Spleen (tissue), 11 donors: ENCODE data around the gene GLRX3. TPM values are rescaled to one million over a fixed set of nuclear protein-coding genes. Genes with fewer than 3 reads are reported as not detected.
A peak's percentile ranks its signal among the peaks of the same experiment; 100 is the strongest.

ENCODE experiments used
- DNase-seq: peaks from one replicate; pipeline ENCODE4 v3.0.0-alpha.2; 2020
- H3K27ac ChIP-seq, 8 donors: fragments of 200-600 bp; sonication (generic) in 7 of 8; 1 replicate in 4 of 8; 2 replicates in 4 of 8; pipeline versions ENCODE4 v1.5.0 to v1.8.0; 2016 to 2021; ENCODE audit warnings: inconsistent platforms in 4 of 8, mild to moderate bottlenecking in 4 of 8, moderate library complexity in 1 of 8
- H3K27me3 ChIP-seq, 7 donors: fragments of 200-600 bp; sonication (generic) in 6 of 7; replicated peaks in 1 of 7; 1 replicate in 4 of 7; 2 replicates in 3 of 7; pipeline versions ENCODE4 v1.5.0 to v1.8.0; 2016 to 2021; ENCODE audit warnings: inconsistent platforms in 3 of 7, mild to moderate bottlenecking in 1 of 7
- H3K36me3 ChIP-seq, 6 donors: fragments of 200-600 bp; sonication (generic) in 5 of 6; 1 replicate in 4 of 6; 2 replicates in 2 of 6; pipeline versions ENCODE4 v1.5.0 to v1.8.0; 2016 to 2021; ENCODE audit warnings: inconsistent platforms in 2 of 6
- H3K4me1 ChIP-seq, 6 donors: fragments of 200-600 bp; sonication (generic) in 5 of 6; 1 replicate in 3 of 6; 2 replicates in 3 of 6; pipeline versions ENCODE4 v1.5.0 to v1.8.0; 2016 to 2021; ENCODE audit warnings: inconsistent platforms in 3 of 6
- H3K4me3 ChIP-seq, 8 donors: fragments of 200-600 bp; sonication (generic) in 7 of 8; 1 replicate in 4 of 8; 2 replicates in 4 of 8; pipeline versions ENCODE4 v1.5.0 to v1.8.0; 2016 to 2021; ENCODE audit warnings: inconsistent platforms in 4 of 8, mild to moderate bottlenecking in 4 of 8, moderate library complexity in 2 of 8
- H3K9me3 ChIP-seq, 8 donors: fragments of 200-600 bp; sonication (generic) in 7 of 8; 1 replicate in 4 of 8; 2 replicates in 4 of 8; pipeline versions ENCODE4 v1.5.0 to v1.8.0; 2016 to 2021; ENCODE audit warnings: inconsistent platforms in 4 of 8
- POLR2A ChIP-seq, 3 donors: fragments of 450-650 bp; IDR thresholded peaks; one replicate each; pipeline ENCODE4 v1.5.1; 2017; ENCODE audit warnings: antibody characterized with exemption in 3 of 3, mild to moderate bottlenecking in 1 of 3
- POLR2AphosphoS5 ChIP-seq, 3 donors: sonication (generic); formaldehyde crosslinking; IDR thresholded peaks; one replicate each; pipeline ENCODE4 v1.5.1; 2017; ENCODE audit warnings: antibody characterized with exemption in 3 of 3
- WGBS, 5 donors: extraction: QIAGEN DNeasy Blood & Tissue Kit in 3 of 5; methylation state at CpG; one replicate each; pipeline versions ENCODE4 v1.1.5 to v1.1.7; 2013 to 2018; 5-methylcytosine and 5-hydroxymethylcytosine counted together
- intact Hi-C: fragments of 100-400 bp; cut with DNase I; formaldehyde crosslinking; loops from one replicate; pipeline ENCODE4 v1.15.0; 2023; ENCODE audit warnings: low total_unique reads
- polyA plus RNA-seq, 3 donors: library from polyadenylated mRNA; stranded (reverse); fragments of 200-250 nt; gene quantifications; one replicate each; pipeline ENCODE4 v1.2.1, GENCODE V29; 2013
- total RNA-seq, 7 donors: library from RNA; depleted of rRNA in 3 of 7; stranded (reverse); fragments of >200 nt in 3 of 7; fragmentation: NEBNext Ultra II Directional in 4 of 7; extraction: Animal tissue kit (Norgen Biotek cat#: 25700) in 4 of 7; gene quantifications; one replicate each; pipeline versions ENCODE4 v1.1.0 to v1.2.1, GENCODE V29; 2016 to 2021
- TF ChIP-seq, protein P1 (sequence below), 11 experiments: fragments of 200-600 bp in 7 of 11; fragments of 450-650 bp in 4 of 11; sonication (generic) in 4 of 11; IDR thresholded peaks in 8 of 11; conservative IDR thresholded peaks in 3 of 11; 1 replicate in 7 of 11; 2 replicates in 4 of 11; pipeline versions ENCODE4 v1.4.0 to v1.8.0; 2016 to 2021; ENCODE audit warnings: antibody characterized with exemption in 11 of 11, inconsistent platforms in 4 of 11, mild to moderate bottlenecking in 1 of 11
- donor health status: healthy with polysubstance abuse.
- donor health status: DM: no; HTN: no; CAD: no; lungs with moderate emphysema.
- donor health status: DM: no; HTN: no; CAD: no.
- donor health status: Bipolar disorder and iron deficiency.
- donor health status: healthy.
- donor health status: DM: no; HTN: no; CAD: no.
- donor health status: DM: yes; HTN: yes; CAD: no.

Gene GLRX3
- total and polyA plus RNA-seq, 10 donors = 32.2 to 63.2 (median 42.2) TPM

DNA sequence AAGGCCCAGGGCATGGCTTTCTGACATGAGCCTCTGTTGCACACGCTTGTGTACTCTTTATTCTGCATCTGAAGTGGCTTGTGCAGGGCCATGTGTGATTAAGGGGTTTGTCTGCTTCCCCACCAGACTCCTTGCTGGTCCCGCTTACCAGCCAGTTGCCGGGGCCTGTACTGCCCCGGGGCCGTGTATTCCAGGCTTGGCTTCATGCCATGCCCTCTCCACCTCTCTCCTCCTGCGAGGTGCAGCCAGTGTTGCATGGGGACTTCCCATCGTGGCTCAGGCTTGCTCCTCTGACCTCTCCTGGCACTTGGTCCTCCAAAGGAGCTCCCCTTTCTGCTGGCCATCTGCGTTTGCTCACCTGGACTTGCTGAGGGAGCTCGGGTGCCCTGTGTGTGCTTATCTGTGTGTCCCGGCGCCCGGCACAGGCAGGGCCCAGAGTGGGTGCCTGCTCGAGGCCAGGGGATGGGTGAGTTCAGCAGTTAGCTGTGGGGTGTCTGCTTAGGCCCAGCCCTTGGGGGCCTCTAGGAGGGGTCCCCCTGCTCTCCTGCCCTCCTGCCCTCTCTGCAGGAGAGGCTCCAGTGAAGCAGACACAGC, 14.6 kb upstream of the GLRX3 start:
- peaks cover 0 to 21% (median 20%) of the 10 kb centered on the region in 8 donors for H3K9me3 ChIP-seq
- peaks cover 0 to 5% (median 0%) of the 10 kb centered on the region in 7 donors for H3K27me3 ChIP-seq
- H3K4me3 ChIP-seq = no peak overlapping the region
- no peak for TF ChIP-seq POLR2AphosphoS5 (IDR thresholded peaks at IDR 0.05)
- TF ChIP-seq, protein P1, sequence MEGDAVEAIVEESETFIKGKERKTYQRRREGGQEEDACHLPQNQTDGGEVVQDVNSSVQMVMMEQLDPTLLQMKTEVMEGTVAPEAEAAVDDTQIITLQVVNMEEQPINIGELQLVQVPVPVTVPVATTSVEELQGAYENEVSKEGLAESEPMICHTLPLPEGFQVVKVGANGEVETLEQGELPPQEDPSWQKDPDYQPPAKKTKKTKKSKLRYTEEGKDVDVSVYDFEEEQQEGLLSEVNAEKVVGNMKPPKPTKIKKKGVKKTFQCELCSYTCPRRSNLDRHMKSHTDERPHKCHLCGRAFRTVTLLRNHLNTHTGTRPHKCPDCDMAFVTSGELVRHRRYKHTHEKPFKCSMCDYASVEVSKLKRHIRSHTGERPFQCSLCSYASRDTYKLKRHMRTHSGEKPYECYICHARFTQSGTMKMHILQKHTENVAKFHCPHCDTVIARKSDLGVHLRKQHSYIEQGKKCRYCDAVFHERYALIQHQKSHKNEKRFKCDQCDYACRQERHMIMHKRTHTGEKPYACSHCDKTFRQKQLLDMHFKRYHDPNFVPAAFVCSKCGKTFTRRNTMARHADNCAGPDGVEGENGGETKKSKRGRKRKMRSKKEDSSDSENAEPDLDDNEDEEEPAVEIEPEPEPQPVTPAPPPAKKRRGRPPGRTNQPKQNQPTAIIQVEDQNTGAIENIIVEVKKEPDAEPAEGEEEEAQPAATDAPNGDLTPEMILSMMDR (IDR thresholded peaks at IDR 0.05 in 8 of 11, conservative IDR thresholded peaks at IDR 0.05 in 3 of 11) = no peak
- TF ChIP-seq POLR2A (IDR thresholded peaks at IDR 0.05) = no peak
- no peak overlapping the region for H3K27ac ChIP-seq
- 64 to 74% (median 70%) methylated on average over 11 to 13 of the region's 13 CpGs for WGBS, 5 donors
- intact Hi-C loops = no loop called here
- no peaks in the 10 kb centered on the region for H3K4me1 ChIP-seq
- H3K36me3 ChIP-seq = no peaks in the 10 kb centered on the region
- DNase-seq = no peak

DNA sequence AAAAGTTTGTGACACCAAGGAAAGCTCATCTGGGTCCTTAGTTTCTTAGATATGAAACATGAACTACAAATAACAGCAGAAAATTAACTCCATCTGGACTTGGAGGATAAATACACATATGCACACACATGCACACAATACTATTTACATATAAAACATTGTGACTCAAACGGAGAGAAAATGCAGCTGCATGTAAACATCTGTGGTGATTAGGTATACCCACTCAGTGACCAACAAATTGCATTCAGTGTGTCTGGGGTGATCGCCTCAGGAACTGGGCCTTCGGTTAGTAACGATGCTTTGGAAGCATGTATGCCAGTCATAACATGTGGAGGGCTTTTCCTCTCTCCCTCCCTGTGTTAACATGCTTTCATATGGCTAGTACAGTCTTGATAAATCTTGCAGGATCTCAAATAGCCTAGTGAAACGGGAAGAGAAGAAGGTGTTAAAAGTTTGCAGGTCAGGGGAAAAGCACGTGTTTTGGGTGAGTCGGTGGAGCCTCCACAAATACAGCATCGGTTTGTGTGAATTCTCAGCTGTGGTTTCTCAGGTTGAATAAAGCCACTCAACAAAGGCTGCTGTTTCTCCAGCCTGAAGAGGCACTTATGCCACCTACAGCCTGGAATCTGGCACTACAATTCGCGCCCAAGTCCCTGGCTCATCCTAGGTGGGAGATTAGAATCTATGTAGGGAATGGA, 8.7 kb upstream of the GLRX3 start:
- Histone ChIP-seq H3K4me3 (no peak overlapping the region), H3K9me3 (no peaks in the 10 kb centered on the region), H3K36me3 (no peaks in the 10 kb centered on the region), H3K27ac (no peak overlapping the region), H3K4me1 (peaks cover 0 to 7% (median 2%) of the 10 kb centered on the region in 6 donors), H3K27me3 (peaks cover 0 to 31% (median 8%) of the 10 kb centered on the region in 7 donors)
- 16 to 18% (median 18%) methylated on average over 10 of the region's 10 CpGs for WGBS, 5 donors
- no peak for TF ChIP-seq POLR2AphosphoS5 (IDR thresholded peaks at IDR 0.05)
- no peak for TF ChIP-seq POLR2A (IDR thresholded peaks at IDR 0.05)
- TF ChIP-seq, protein P1 (IDR thresholded peaks at IDR 0.05 in 8 of 11, conservative IDR thresholded peaks at IDR 0.05 in 3 of 11) = peak in 10 of 11 experiments; percentile 41 to 81 (median 69)
- intact Hi-C loops = no loop called here
- DNase-seq = no peak

DNA sequence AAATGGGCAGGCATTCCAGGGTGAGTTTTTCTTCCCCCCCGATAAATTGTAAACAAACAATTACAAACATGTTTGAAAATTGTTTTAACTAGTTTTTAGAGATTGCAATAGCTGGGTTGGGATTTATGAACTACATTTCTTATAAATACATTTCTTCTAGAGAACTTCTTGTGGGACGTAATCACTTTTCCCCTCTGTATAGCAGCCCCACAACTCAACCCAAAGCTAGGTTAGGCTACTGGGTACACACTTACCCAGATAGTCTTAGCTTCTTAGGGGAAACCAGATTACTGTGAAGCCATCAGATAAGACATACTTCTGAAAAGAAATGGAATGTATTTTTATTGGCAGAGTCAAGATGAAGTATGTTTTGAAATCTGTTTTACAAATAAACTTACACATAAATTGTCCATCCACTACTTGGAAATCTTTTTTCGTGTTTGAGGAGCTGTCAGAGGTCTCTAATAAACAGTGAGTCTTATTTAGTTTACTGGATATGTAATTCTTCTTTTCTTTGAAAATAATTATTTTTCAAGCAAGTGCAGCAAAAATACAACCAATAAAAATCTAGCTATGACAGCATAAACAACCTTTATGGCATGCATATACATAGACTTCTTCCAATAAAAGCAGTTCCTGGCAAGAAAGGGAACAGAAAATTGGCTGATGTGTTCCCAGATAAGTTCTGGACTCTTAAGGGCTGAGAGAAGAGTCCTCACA, 8.0 kb upstream of the GLRX3 start:
- Histone ChIP-seq H3K36me3 (no peaks in the 10 kb centered on the region), H3K4me1 (peaks cover 0 to 7% (median 2%) of the 10 kb centered on the region in 6 donors), H3K27ac (no peak overlapping the region), H3K4me3 (no peak overlapping the region), H3K9me3 (no peaks in the 10 kb centered on the region), H3K27me3 (peaks cover 0 to 31% (median 8%) of the 10 kb centered on the region in 7 donors)
- intact Hi-C loops = no loop called here
- DNase-seq = no peak
- WGBS, 5 donors = 41 to 52% (median 48%) methylated on average over 3 of the region's 3 CpGs
- TF ChIP-seq, protein P1 (IDR thresholded peaks at IDR 0.05 in 8 of 11, conservative IDR thresholded peaks at IDR 0.05 in 3 of 11) = peak in 3 of 11 experiments; percentile 4 to 30 (median 11)
- TF ChIP-seq POLR2A (IDR thresholded peaks at IDR 0.05) = no peak

DNA sequence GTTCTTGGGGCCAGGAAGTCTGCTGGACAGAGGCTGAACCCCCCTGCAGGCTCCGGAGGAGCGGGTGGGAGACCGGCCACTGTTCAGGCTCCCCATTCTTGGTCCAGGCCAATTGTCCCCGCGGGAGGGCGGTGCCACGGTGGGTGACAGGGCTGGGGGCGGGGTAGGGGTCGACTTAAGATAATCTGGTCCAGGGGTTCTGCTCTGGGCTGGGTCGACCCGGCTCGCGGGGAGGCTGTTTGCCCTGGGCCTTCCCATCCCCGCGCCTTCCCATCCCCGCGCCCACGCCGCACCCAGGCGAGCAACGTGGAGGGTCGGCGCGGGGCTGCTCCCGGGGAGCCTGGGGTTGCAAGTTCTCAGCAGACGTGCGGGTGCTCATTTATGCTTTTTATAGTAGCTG, 7.3 kb upstream of the GLRX3 start:
- Histone ChIP-seq H3K36me3 (no peaks in the 10 kb centered on the region), H3K27ac (no peak overlapping the region), H3K9me3 (no peaks in the 10 kb centered on the region), H3K27me3 (peaks cover 0 to 31% (median 8%) of the 10 kb centered on the region in 7 donors), H3K4me1 (peaks cover 0 to 7% (median 2%) of the 10 kb centered on the region in 6 donors), H3K4me3 (no peak overlapping the region)
- 32 to 44% (median 39%) methylated on average over 13 to 27 of the region's 27 CpGs for WGBS, 5 donors
- no peak for DNase-seq
- TF ChIP-seq POLR2AphosphoS5 (IDR thresholded peaks at IDR 0.05) (no peak), POLR2A (IDR thresholded peaks at IDR 0.05) (no peak)
- TF ChIP-seq, protein P1 (IDR thresholded peaks at IDR 0.05 in 8 of 11, conservative IDR thresholded peaks at IDR 0.05 in 3 of 11) = no peak
- intact Hi-C loops = no loop called here
